Activated naive CD4-positive, alpha-beta T cell treated with anti-CD3 and anti-CD28 coated beads, Interleukin-2, amount 50 U/mL, for 24 hours (primary cell): Measurements from ENCODE around the gene CXorf58.
"Not testable (repeated sequence)": the region's sequence is repeated elsewhere in the genome, so short reads cannot be mapped to it uniquely, and the experiment has no call there.

ENCODE experiments used
- H3K27ac Mint-ChIP-seq: one replicate; pipeline ENCODE4 v1.8.0; 2021; ENCODE audit warnings: mild to moderate bottlenecking, mixed read lengths
- H3K27me3 Mint-ChIP-seq: one replicate; pipeline ENCODE4 v1.8.0; 2021; ENCODE audit warnings: mixed read lengths
- H3K36me3 Mint-ChIP-seq: one replicate; pipeline ENCODE4 v1.8.0; 2021; ENCODE audit warnings: mixed read lengths
- H3K4me1 Mint-ChIP-seq: one replicate; pipeline ENCODE4 v1.8.0; 2021; ENCODE audit warnings: mixed read lengths
- H3K4me3 Mint-ChIP-seq: one replicate; pipeline ENCODE4 v1.8.0; 2021; ENCODE audit warnings: mild to moderate bottlenecking, mixed read lengths
- H3K9me3 Mint-ChIP-seq: one replicate; pipeline ENCODE4 v1.8.0; 2021; ENCODE audit warnings: mixed read lengths

Gene CXorf58

GRCh38 chrX:23890933-23891332 is 16.9 kb upstream of the CXorf58 start:
- no peaks in the 10 kb centered on the region for H3K4me1 Mint-ChIP-seq
- H3K4me3 Mint-ChIP-seq, result no peak overlapping the region
- H3K27ac Mint-ChIP-seq, result no peak overlapping the region
- no peaks in the 10 kb centered on the region for H3K9me3 Mint-ChIP-seq
- H3K27me3 Mint-ChIP-seq, result no peaks in the 10 kb centered on the region
- no peaks in the 10 kb centered on the region for H3K36me3 Mint-ChIP-seq

GRCh38 chrX:23894993-23895392 is 12.8 kb upstream of the CXorf58 start:
- not testable (repeated sequence) for H3K4me1 Mint-ChIP-seq, H3K4me3 Mint-ChIP-seq, H3K27me3 Mint-ChIP-seq, H3K36me3 Mint-ChIP-seq, H3K27ac Mint-ChIP-seq, H3K9me3 Mint-ChIP-seq

- H3K36me3 Mint-ChIP-seq, H3K27me3 Mint-ChIP-seq: not testable (repeated sequence)
These were observed 11.3 kb upstream of the CXorf58 start for GRCh38 chrX:23896539-23896938.

GRCh38 chrX:23896981-23897380 is 10.8 kb upstream of the CXorf58 start:
- Mint-ChIP-seq H3K4me3 (no peak overlapping the region), H3K9me3 (no peaks in the 10 kb centered on the region), H3K36me3 (no peaks in the 10 kb centered on the region), H3K27ac (no peak overlapping the region), H3K4me1 (no peaks in the 10 kb centered on the region), H3K27me3 (no peaks in the 10 kb centered on the region)

More at GRCh38 chrX:23896539-23896938, 11.3 kb upstream of the CXorf58 start:
- H3K4me1 Mint-ChIP-seq, H3K9me3 Mint-ChIP-seq, H3K4me3 Mint-ChIP-seq, H3K27ac Mint-ChIP-seq: not testable (repeated sequence)

GRCh38 chrX:23898412-23898959 is 9.3 kb upstream of the CXorf58 start:
- no peaks in the 10 kb centered on the region for H3K9me3 Mint-ChIP-seq
- no peak overlapping the region for H3K4me3 Mint-ChIP-seq
- no peak overlapping the region for H3K27ac Mint-ChIP-seq
- H3K36me3 Mint-ChIP-seq, result no peaks in the 10 kb centered on the region
- no peaks in the 10 kb centered on the region for H3K27me3 Mint-ChIP-seq
- no peaks in the 10 kb centered on the region for H3K4me1 Mint-ChIP-seq

- peaks cover 3% of the 10 kb centered on the region for H3K4me1 Mint-ChIP-seq
- no peaks in the 10 kb centered on the region for H3K36me3 Mint-ChIP-seq
- H3K27me3 Mint-ChIP-seq, result no peaks in the 10 kb centered on the region
- H3K4me3 Mint-ChIP-seq, result no peak overlapping the region
- no peaks in the 10 kb centered on the region for H3K9me3 Mint-ChIP-seq
- H3K27ac Mint-ChIP-seq, result no peak overlapping the region
These were observed 7.5 kb upstream of the CXorf58 start for GRCh38 chrX:23900220-23900797.

GRCh38 chrX:23901060-23901459 is 6.7 kb upstream of the CXorf58 start:
- H3K36me3 Mint-ChIP-seq, result no peaks in the 10 kb centered on the region

GRCh38 chrX:23901805-23902204 is 6.0 kb upstream of the CXorf58 start:
- H3K36me3 Mint-ChIP-seq, result no peaks in the 10 kb centered on the region
- peaks cover 11% of the 10 kb centered on the region for H3K4me1 Mint-ChIP-seq
- H3K4me3 Mint-ChIP-seq, result no peak overlapping the region
- no peaks in the 10 kb centered on the region for H3K9me3 Mint-ChIP-seq
- H3K27ac Mint-ChIP-seq, result no peak overlapping the region
- H3K27me3 Mint-ChIP-seq, result no peaks in the 10 kb centered on the region

More at GRCh38 chrX:23901060-23901459, 6.7 kb upstream of the CXorf58 start:
- Mint-ChIP-seq H3K9me3 (no peaks in the 10 kb centered on the region), H3K4me3 (no peak overlapping the region), H3K4me1 (peaks cover 5% of the 10 kb centered on the region), H3K27me3 (no peaks in the 10 kb centered on the region), H3K27ac (no peak overlapping the region)

GRCh38 chrX:23902419-23902818 is 5.4 kb upstream of the CXorf58 start:
- Mint-ChIP-seq H3K36me3 (no peaks in the 10 kb centered on the region), H3K27ac (no peak overlapping the region), H3K9me3 (no peaks in the 10 kb centered on the region), H3K4me3 (no peak overlapping the region), H3K4me1 (peaks cover 11% of the 10 kb centered on the region), H3K27me3 (no peaks in the 10 kb centered on the region)

- no peak overlapping the region for H3K27ac Mint-ChIP-seq
- H3K9me3 Mint-ChIP-seq, result no peaks in the 10 kb centered on the region
These were observed 3.7 kb upstream of the CXorf58 start for GRCh38 chrX:23904096-23904495.

GRCh38 chrX:23907111-23907497 is 702 bp upstream of the CXorf58 start:
- Mint-ChIP-seq H3K27me3 (no peaks in the 10 kb centered on the region), H3K4me1 (peaks cover 20% of the 10 kb centered on the region), H3K27ac (no peak overlapping the region), H3K4me3 (peak overlapping the region; percentile 81), H3K36me3 (no peaks in the 10 kb centered on the region), H3K9me3 (no peaks in the 10 kb centered on the region)

More at GRCh38 chrX:23904096-23904495, 3.7 kb upstream of the CXorf58 start:
- H3K4me1 Mint-ChIP-seq, result peaks cover 20% of the 10 kb centered on the region
- no peak overlapping the region for H3K4me3 Mint-ChIP-seq
- H3K36me3 Mint-ChIP-seq, result no peaks in the 10 kb centered on the region
- no peaks in the 10 kb centered on the region for H3K27me3 Mint-ChIP-seq

GRCh38 chrX:23908219-23909004 is 606 bp downstream of the CXorf58 start:
- Mint-ChIP-seq H3K4me3 (peak overlapping the region; percentile 71), H3K27me3 (no peaks in the 10 kb centered on the region), H3K27ac (peak overlapping the region; percentile 84), H3K36me3 (no peaks in the 10 kb centered on the region), H3K9me3 (no peaks in the 10 kb centered on the region), H3K4me1 (peaks cover 20% of the 10 kb centered on the region)

GRCh38 chrX:23911126-23911835 is 3.5 kb downstream of the CXorf58 start:
- H3K36me3 Mint-ChIP-seq, result no peaks in the 10 kb centered on the region
- peaks cover 13% of the 10 kb centered on the region for H3K4me1 Mint-ChIP-seq
- H3K4me3 Mint-ChIP-seq, result no peak overlapping the region
- H3K27ac Mint-ChIP-seq, result no peak overlapping the region
- H3K9me3 Mint-ChIP-seq, result no peaks in the 10 kb centered on the region
- H3K27me3 Mint-ChIP-seq, result no peaks in the 10 kb centered on the region

- Mint-ChIP-seq H3K4me1 (no peaks in the 10 kb centered on the region), H3K27ac (no peak overlapping the region), H3K27me3 (no peaks in the 10 kb centered on the region), H3K4me3 (no peak overlapping the region), H3K9me3 (no peaks in the 10 kb centered on the region), H3K36me3 (no peaks in the 10 kb centered on the region)
These were observed 11.3 kb downstream of the CXorf58 start for GRCh38 chrX:23919148-23919547.

- Mint-ChIP-seq H3K36me3 (no peaks in the 10 kb centered on the region), H3K4me1 (no peaks in the 10 kb centered on the region), H3K27ac (no peak overlapping the region), H3K27me3 (no peaks in the 10 kb centered on the region), H3K4me3 (no peak overlapping the region), H3K9me3 (no peaks in the 10 kb centered on the region)
These were observed 12.0 kb downstream of the CXorf58 start for GRCh38 chrX:23919706-23920320.
